B cell (primary cell): ENCODE measurements around the gene PLCD4. TPM values are rescaled to one million over a fixed set of nuclear protein-coding genes. Genes with fewer than 3 reads are reported as not detected.

Source experiments
- ATAC-seq: fragments of 200-7000 bp; cut with Tn5 transposase; one replicate; pipeline ENCODE4 v1.10.0; 2021; ENCODE audit warnings: low read depth, mild to moderate bottlenecking, moderate number of reproducible peaks, moderate library complexity
- CTCF ChIA-PET: fragments of 350-600 bp; sonication (Branson Sonifier 250); formaldehyde crosslinking; loops from one replicate; lab custom pipeline; 2021; ENCODE audit warnings: antibody characterized with exemption, inconsistent platforms; lab: Charles Lee
- POLR2A ChIA-PET: fragments of 350-600 bp; sonication (Branson Sonifier 250); formaldehyde crosslinking; loops from one replicate; lab custom pipeline; 2021; ENCODE audit warnings: antibody characterized with exemption; lab: Charles Lee
- DNase-seq: peaks from one replicate; pipeline ENCODE4 v3.0.0; 2013
- H2AFZ ChIP-seq: 2 replicates; pipeline ENCODE4 v1.6.1; 2012; ENCODE audit warnings: mild to moderate bottlenecking, low read depth, low read length; ENCODE audit not compliant: insufficient read depth, poor library complexity, severe bottlenecking
- H3K27ac ChIP-seq, 2 donors: 1 replicate in 1 of 2; 2 replicates in 1 of 2; pipeline ENCODE4 v1.5.1; 2012 to 2013; ENCODE audit warnings: low read length in 2 of 2, mild to moderate bottlenecking in 2 of 2, moderate library complexity in 1 of 2
- H3K27me3 ChIP-seq, 4 experiments: fragments of 200-600 bp in 1 of 4; sonication (generic) in 1 of 4; replicated peaks in 1 of 4; 1 replicate in 2 of 4; 2 replicates in 2 of 4; pipeline versions ENCODE4 v1.6.1 to v1.7.0; 2013 to 2016; ENCODE audit warnings: low read length in 3 of 4, mild to moderate bottlenecking in 2 of 4, mixed read lengths in 1 of 4, moderate library complexity in 1 of 4; ENCODE audit not compliant: insufficient read depth in 4 of 4, control insufficient read depth in 3 of 4; ENCODE audit errors: control extremely low read depth in 1 of 4
- H3K36me3 ChIP-seq, 2 experiments: replicated peaks in 1 of 2; 1 replicate in 1 of 2; 2 replicates in 1 of 2; pipeline versions ENCODE4 v1.6.1 to v1.7.1; 2013; ENCODE audit warnings: low read length in 1 of 2; ENCODE audit not compliant: insufficient read depth in 2 of 2, control insufficient read depth in 1 of 2; ENCODE audit errors: control extremely low read depth in 1 of 2, extremely low read depth in 1 of 2
- H3K4me1 ChIP-seq, 2 donors: fragments of 200-600 bp in 1 of 2; sonication (generic) in 1 of 2; 1 replicate in 1 of 2; 2 replicates in 1 of 2; pipeline versions ENCODE4 v1.5.1 to v1.6.1; 2013 to 2017; ENCODE audit warnings: low read length in 2 of 2; ENCODE audit not compliant: control insufficient read depth in 2 of 2, insufficient read depth in 2 of 2
- H3K4me2 ChIP-seq: replicated peaks from 2 replicates; pipeline ENCODE3; 2012; ENCODE audit warnings: mild to moderate bottlenecking, low read depth, low read length; ENCODE audit not compliant: poor library complexity, severe bottlenecking
- H3K4me3 ChIP-seq, 5 experiments: fragments of 200-600 bp in 1 of 5; sonication (generic) in 1 of 5; 1 replicate in 3 of 5; 2 replicates in 2 of 5; pipeline versions ENCODE4 v1.5.1 to v1.7.0; 2011 to 2016; ENCODE audit warnings: low read length in 4 of 5, mild to moderate bottlenecking in 4 of 5, low read depth in 2 of 5, control low read depth in 1 of 5, moderate library complexity in 1 of 5; ENCODE audit not compliant: insufficient read depth in 1 of 5; ENCODE audit errors: control extremely low read depth in 1 of 5, extremely low read depth in 1 of 5
- H3K79me2 ChIP-seq: fragments of 200-600 bp; sonication (generic); one replicate; pipeline ENCODE4 v1.6.0; 2016; ENCODE audit warnings: low read length; ENCODE audit not compliant: control insufficient read depth, insufficient read depth
- H3K9ac ChIP-seq: fragments of 200-600 bp; sonication (generic); 2 replicates; pipeline ENCODE4 v1.6.1; 2017; ENCODE audit warnings: mild to moderate bottlenecking, low read length, moderate library complexity
- H3K9me3 ChIP-seq, 3 donors: one replicate each; pipeline versions ENCODE4 v1.6.1 to v1.7.1; 2013; ENCODE audit warnings: low read length in 2 of 3; ENCODE audit not compliant: control insufficient read depth in 2 of 3, insufficient read depth in 1 of 3; ENCODE audit errors: control extremely low read depth in 1 of 3
- H4K20me1 ChIP-seq: 2 replicates; pipeline ENCODE4 v1.6.0; 2012; ENCODE audit warnings: mild to moderate bottlenecking, low read length; ENCODE audit not compliant: insufficient read depth, control insufficient read depth, poor library complexity, severe bottlenecking
- H3K27ac Mint-ChIP-seq: one replicate; pipeline ENCODE4 v1.8.0; 2021; ENCODE audit warnings: mixed read lengths
- H3K27me3 Mint-ChIP-seq: one replicate; pipeline ENCODE4 v1.8.0; 2021; ENCODE audit warnings: mixed read lengths
- H3K4me1 Mint-ChIP-seq: one replicate; pipeline ENCODE4 v1.8.0; 2021; ENCODE audit warnings: mixed read lengths
- H3K4me3 Mint-ChIP-seq: one replicate; pipeline ENCODE4 v1.8.0; 2021; ENCODE audit warnings: mixed read lengths
- H3K9me3 Mint-ChIP-seq: one replicate; pipeline ENCODE4 v1.8.0; 2022; ENCODE audit warnings: mixed read lengths; ENCODE audit not compliant: insufficient read depth
- CTCF ChIP-seq: fragments of 200-600 bp; IDR thresholded peaks from one replicate; pipeline ENCODE4 v1.8.0; 2022; ENCODE audit warnings: antibody characterized with exemption, mild to moderate bottlenecking
- EZH2 ChIP-seq: IDR thresholded peaks from 2 replicates; pipeline ENCODE4 v1.6.1; 2012; ENCODE audit warnings: borderline replicate concordance, low read depth, mild to moderate bottlenecking, moderate library complexity, low read length; ENCODE audit not compliant: insufficient read depth, poor library complexity, severe bottlenecking
- WGBS: methylation state at CpG from one replicate; pipeline ENCODE4 v1.1.5; 2013; ENCODE audit warnings: missing lambda C conversion rate; ENCODE audit not compliant: insufficient coverage; 5-methylcytosine and 5-hydroxymethylcytosine counted together
- intact Hi-C: fragments of 100-400 bp; cut with micrococcal nuclease; formaldehyde crosslinking; loops from one replicate; pipeline ENCODE4 v1.10.0; 2022
- polyA plus RNA-seq: library from polyadenylated mRNA; depleted of rRNA; stranded (reverse); fragments of >200 nt; gene quantifications from 2 replicates; pipeline ENCODE4 v1.2.3, GENCODE V29; 2012
- total RNA-seq, 2 donors: library from RNA; stranded (reverse); fragments of 120-200 nt in 1 of 2; gene quantifications; 1 replicate in 1 of 2; 2 replicates in 1 of 2; pipeline versions ENCODE4 v1.2.3 to v1.2.4, GENCODE V29; 2013 to 2022

Gene PLCD4
- total and polyA plus RNA-seq, 2 donors (not counting 1 experiment from before 2014, with no cell fraction given), result 0.25 to 0.62 TPM

- H3K9ac ChIP-seq, result no peak overlapping the region
- H3K4me3 ChIP-seq, result no peak overlapping the region
- POLR2A ChIA-PET, result no interaction called here
- TF ChIP-seq EZH2, result no peak
- TF ChIP-seq CTCF, result no peak
- H3K36me3 ChIP-seq, result peaks cover 27 to 78% of the 10 kb centered on the region in 2 experiments
- peaks cover 21% of the 10 kb centered on the region for H3K79me2 ChIP-seq
- CTCF ChIA-PET, result no interaction called here
- DNase-seq (no peak), ATAC-seq (no peak)
- H3K4me1 Mint-ChIP-seq, result peaks cover 6% of the 10 kb centered on the region
- no peaks in the 10 kb centered on the region for H3K9me3 ChIP-seq
- H3K4me2 ChIP-seq, result no peak overlapping the region
- 98% methylated on average over 7 of the region's 10 CpGs for WGBS
- intact Hi-C loops, result no loop called here
- no peaks in the 10 kb centered on the region for H3K27me3 Mint-ChIP-seq
- H3K27ac ChIP-seq, result no peak overlapping the region
- H2AFZ ChIP-seq, result no peak overlapping the region
- H4K20me1 ChIP-seq, result peaks cover 12% of the 10 kb centered on the region
- no peaks in the 10 kb centered on the region for H3K27me3 ChIP-seq
- peaks cover 3 to 5% of the 10 kb centered on the region in 2 donors for H3K4me1 ChIP-seq
- H3K4me3 Mint-ChIP-seq, result no peak overlapping the region
- no peaks in the 10 kb centered on the region for H3K9me3 Mint-ChIP-seq
- no peak overlapping the region for H3K27ac Mint-ChIP-seq
Measured at GRCh38 chr2:218643751-218644310, 36.1 kb downstream of the PLCD4 start.

GRCh38 chr2:218644721-218645120 is 37.0 kb downstream of the PLCD4 start:
- no peaks in the 10 kb centered on the region for H3K27me3 Mint-ChIP-seq
- no peak for ATAC-seq
- Histone ChIP-seq H3K36me3 (peaks cover 28 to 82% of the 10 kb centered on the region in 2 experiments), H3K27me3 (no peaks in the 10 kb centered on the region), H3K4me2 (no peak overlapping the region), H3K4me1 (peaks cover 3 to 5% of the 10 kb centered on the region in 2 donors), H3K9me3 (no peaks in the 10 kb centered on the region), H3K27ac (no peak overlapping the region), H2AFZ (no peak overlapping the region), H4K20me1 (peaks cover 12% of the 10 kb centered on the region), H3K9ac (no peak overlapping the region), H3K79me2 (peaks cover 21% of the 10 kb centered on the region), H3K4me3 (no peak overlapping the region)
- TF ChIP-seq CTCF, result no peak
- no peak for TF ChIP-seq EZH2
- H3K9me3 Mint-ChIP-seq, result no peaks in the 10 kb centered on the region
- H3K27ac Mint-ChIP-seq, result no peak overlapping the region
- no peak overlapping the region for H3K4me3 Mint-ChIP-seq
- intact Hi-C loops, result no loop called here
- no peak for DNase-seq
- CTCF ChIA-PET, result no interaction called here
- POLR2A ChIA-PET, result no interaction called here
- 98% methylated on average over 7 of the region's 11 CpGs for WGBS
- H3K4me1 Mint-ChIP-seq, result peaks cover 6% of the 10 kb centered on the region
